ENCODE data around the gene JMJD8. TPM values are rescaled to one million over a fixed set of nuclear protein-coding genes. Genes with fewer than 3 reads are reported as not detected.
A peak's percentile ranks its signal among the peaks of the same experiment; 100 is the strongest.

The JMJD8 gene
- total RNA-seq, 2 donors from 2014 or later: 49.8 to 58.9 TPM

- no peak for DNase-seq (ENCODE audit: low spot score)
- intact Hi-C loops (cut with DNase I): no loop called here
These were observed 12.6 kb downstream of the JMJD8 start for GRCh38 chr16:671353-672131.

GRCh38 chr16:670485-671352 lies 13.4 kb downstream of the JMJD8 start:
- intact Hi-C loops (cut with DNase I): no loop called here
- no peak for DNase-seq (ENCODE audit: low spot score)

- intact Hi-C loops (cut with DNase I): no loop called here
- DNase-seq (ENCODE audit: low spot score): no peak
These were observed 14.5 kb downstream of the JMJD8 start for GRCh38 chr16:669666-670065.

- intact Hi-C loops (cut with DNase I): no loop called here
These were observed 15.5 kb downstream of the JMJD8 start for GRCh38 chr16:668519-669171.

GRCh38 chr16:667780-668518 lies 16.2 kb downstream of the JMJD8 start, which contains the start of gene RHOT2:
Gene RHOT2 (plus strand): TSS chr16:668132. CDS start chr16:668200, 68 bp downstream.
- peak; percentile 98 for DNase-seq (ENCODE audit: low spot score)
- intact Hi-C loops (cut with DNase I): no loop called here

More at GRCh38 chr16:668519-669171, 15.5 kb downstream of the JMJD8 start:
- no peak for DNase-seq (ENCODE audit: low spot score)

GRCh38 chr16:667113-667779 lies 16.9 kb downstream of the JMJD8 start:
- intact Hi-C loops (cut with DNase I): no loop called here
- no peak for DNase-seq (ENCODE audit: low spot score)

- intact Hi-C loops (cut with DNase I): no loop called here
- no peak for DNase-seq (ENCODE audit: low spot score)
These were observed 17.6 kb downstream of the JMJD8 start for GRCh38 chr16:666572-666971.

GRCh38 chr16:662597-662996 lies 21.5 kb downstream of the JMJD8 start:
- DNase-seq (ENCODE audit: low spot score): no peak

GRCh38 chr16:662095-662494 lies 22.0 kb downstream of the JMJD8 start:
- no peak for DNase-seq (ENCODE audit: low spot score)
- intact Hi-C loops (cut with DNase I): loop anchor here in 1 of 2 donors (5.0 kb wide), 1 partner anchor 85 kb away; no protein-coding TSS in a partner anchor

More at GRCh38 chr16:662597-662996, 21.5 kb downstream of the JMJD8 start:
- intact Hi-C loops (cut with DNase I): loop anchor here in 1 of 2 donors (5.0 kb wide), 1 partner anchor 85 kb away; no protein-coding TSS in a partner anchor

- DNase-seq (ENCODE audit: low spot score): no peak
- intact Hi-C loops (cut with DNase I): loop anchor here in 1 of 2 donors (5.0 kb wide), 1 partner anchor 84 kb away; no protein-coding TSS in a partner anchor
These were observed 22.8 kb downstream of the JMJD8 start for GRCh38 chr16:661184-661821.

- DNase-seq (ENCODE audit: low spot score): peak; percentile 97
- intact Hi-C loops (cut with DNase I): loop anchor here in 1 of 2 donors (5.0 kb wide), 1 partner anchor 83 kb away; no protein-coding TSS in a partner anchor
These were observed 23.5 kb downstream of the JMJD8 start for GRCh38 chr16:660459-661183.

- DNase-seq (ENCODE audit: low spot score): no peak
- intact Hi-C loops (cut with DNase I): loop anchor here in 1 of 2 donors (5.0 kb wide), 1 partner anchor 83 kb away; no protein-coding TSS in a partner anchor
These were observed 24.0 kb downstream of the JMJD8 start for GRCh38 chr16:660132-660458.

GRCh38 chr16:659618-660017 lies 24.5 kb downstream of the JMJD8 start:
- intact Hi-C loops (cut with DNase I): loop anchor here in 1 of 2 donors (5.0 kb wide), 1 partner anchor 82 kb away; no protein-coding TSS in a partner anchor
- no peak for DNase-seq (ENCODE audit: low spot score)

GRCh38 chr16:658679-659571 lies 25.2 kb downstream of the JMJD8 start:
- intact Hi-C loops (cut with DNase I): no loop called here
- DNase-seq (ENCODE audit: low spot score): no peak

GRCh38 chr16:657487-657886 lies 26.6 kb downstream of the JMJD8 start:
- DNase-seq (ENCODE audit: low spot score): no peak
- intact Hi-C loops (cut with DNase I): no loop called here

GRCh38 chr16:654034-654433 lies 30.1 kb downstream of the JMJD8 start:
- intact Hi-C loops (cut with DNase I): no loop called here
- DNase-seq (ENCODE audit: low spot score): no peak

All from posterior vena cava (tissue), 2 donors.